H1 (cell line): ENCODE data around the gene CEP97. TPM values are rescaled to one million over a fixed set of nuclear protein-coding genes. Genes with fewer than 3 reads are reported as not detected.

Source experiments
- polyA plus RNA-seq, 7 experiments: library from polyadenylated mRNA; depleted of rRNA in 3 of 7; stranded (reverse) in 5 of 7; unstranded in 2 of 7; fragments of >200 nt in 5 of 7; fragments of 200-250 nt in 2 of 7; gene quantifications; 1 replicate in 5 of 7; 2 replicates in 1 of 7; 4 replicates in 1 of 7; pipeline versions ENCODE4 v1.2.1 to v1.2.3, GENCODE V29; 2011 to 2013; ENCODE audit warnings: missing spikeins in 2 of 7, mixed read lengths in 2 of 7
- total RNA-seq: library from RNA; stranded (reverse); fragmentation: NEBNext Ultra II Directional; extraction: Animal tissue kit (Norgen Biotek cat#: 25700); gene quantifications from 2 replicates; pipeline ENCODE4 v1.2.1, GENCODE V29; 2021

Gene CEP97
- total and polyA plus RNA-seq, 2 of the 8 experiments (the other 6 are each of a cell fraction or from before 2014, with no cell fraction given), result 1.6 to 13.2 TPM

Other genes starting within 250 kb of the CEP97 start
- gene SENP7, start 211.4 kb upstream of the CEP97 start, total RNA-seq, result 6.5 and 7.8 TPM in 2 replicates
- gene SENP7, start 211.4 kb upstream of the CEP97 start, polyA plus RNA-seq (2011; rRNA removed), result 1.6 and 2.8 TPM in 2 replicates
- gene TRMT10C, start 162.7 kb upstream of the CEP97 start, total RNA-seq, result 49.4 and 55.9 TPM in 2 replicates
- 22.3 and 27.4 TPM in 2 replicates for gene TRMT10C, start 162.7 kb upstream of the CEP97 start, polyA plus RNA-seq (2011; rRNA removed)
- 188 and 192 TPM in 2 replicates for gene PCNP, start 150.4 kb upstream of the CEP97 start, total RNA-seq
- 16.4 and 29.1 TPM in 2 replicates for gene PCNP, start 150.4 kb upstream of the CEP97 start, polyA plus RNA-seq (2011; rRNA removed)
- 14.0 and 14.3 TPM in 2 replicates for gene ZBTB11, start 47.5 kb upstream of the CEP97 start, total RNA-seq
- gene ZBTB11, start 47.5 kb upstream of the CEP97 start, polyA plus RNA-seq (2011; rRNA removed), result 2.7 and 3.0 TPM in 2 replicates
- 1,933 and 1,965 TPM in 2 replicates for gene RPL24, start 37.9 kb upstream of the CEP97 start, total RNA-seq
- 569 and 939 TPM in 2 replicates for gene RPL24, start 37.9 kb upstream of the CEP97 start, polyA plus RNA-seq (2011; rRNA removed)
- 22.7 and 23.3 TPM in 2 replicates for gene NXPE3, start 54.6 kb downstream of the CEP97 start, total RNA-seq
- gene NXPE3, start 54.6 kb downstream of the CEP97 start, polyA plus RNA-seq (2011; rRNA removed), result 10.9 and 12.1 TPM in 2 replicates
- gene NFKBIZ, start 124.9 kb downstream of the CEP97 start, total RNA-seq, result 24.5 TPM in 2 replicates
- 7.2 and 7.6 TPM in 2 replicates for gene NFKBIZ, start 124.9 kb downstream of the CEP97 start, polyA plus RNA-seq (2011; rRNA removed)